Mucosa of descending colon (tissue), 3 donors: ENCODE measurements around the gene PARD3B. TPM values are rescaled to one million over a fixed set of nuclear protein-coding genes. Genes with fewer than 3 reads are reported as not detected.

Experiments used
- ATAC-seq: fragments of 200-7000 bp; cut with Tn5 transposase; one replicate; pipeline ENCODE4 v1.9.1; 2020; ENCODE audit warnings: mild to moderate bottlenecking, moderate library complexity
- DNase-seq, 3 donors: peaks; one replicate each; pipeline ENCODE4 v3.0.0-alpha.2; 2020
- H3K36me3 ChIP-seq: fragments of 200-600 bp; one replicate; pipeline ENCODE4 v1.8.0; 2021; ENCODE audit warnings: low read depth, mild to moderate bottlenecking
- H3K4me1 ChIP-seq: fragments of 200-600 bp; one replicate; pipeline ENCODE4 v1.8.0; 2021; ENCODE audit warnings: low read depth, mild to moderate bottlenecking
- H3K4me3 ChIP-seq: fragments of 200-600 bp; one replicate; pipeline ENCODE4 v1.8.0; 2021; ENCODE audit warnings: mild to moderate bottlenecking
- H3K9me3 ChIP-seq: fragments of 200-600 bp; one replicate; pipeline ENCODE4 v1.8.0; 2021; ENCODE audit warnings: mild to moderate bottlenecking
- intact Hi-C, 2 donors: fragments of 100-400 bp; cut with DNase I in 1 of 2; cut with micrococcal nuclease in 1 of 2; formaldehyde crosslinking; loops; one replicate each; pipeline versions ENCODE4 v1.11.0 to v1.11.1; 2022; cut with DNase I, micrococcal nuclease
- total RNA-seq, 3 donors: library from RNA; stranded (reverse); fragmentation: NEBNext Ultra II Directional in 2 of 3; extraction: Animal tissue kit (Norgen Biotek cat#: 25700) in 2 of 3; gene quantifications; one replicate each; pipeline versions ENCODE4 v1.2.1 to v1.2.4, GENCODE V29; 2021 to 2023
- TF ChIP-seq, protein P1 (sequence below): fragments of 200-600 bp; IDR thresholded peaks from one replicate; pipeline ENCODE4 v1.8.0; 2022; ENCODE audit warnings: antibody characterized with exemption, mild to moderate bottlenecking
- donor health status: DM: no; HTN: no; CAD: no; lungs with moderate emphysema.
- donor health status: DM: no; HTN: no; CAD: no.
- donor health status: DM: no; HTN: yes; CAD: no.

PARD3B gene
- total RNA-seq, 3 donors from 2014 or later = 21.1 to 56.8 (median 44.0) TPM

DNA sequence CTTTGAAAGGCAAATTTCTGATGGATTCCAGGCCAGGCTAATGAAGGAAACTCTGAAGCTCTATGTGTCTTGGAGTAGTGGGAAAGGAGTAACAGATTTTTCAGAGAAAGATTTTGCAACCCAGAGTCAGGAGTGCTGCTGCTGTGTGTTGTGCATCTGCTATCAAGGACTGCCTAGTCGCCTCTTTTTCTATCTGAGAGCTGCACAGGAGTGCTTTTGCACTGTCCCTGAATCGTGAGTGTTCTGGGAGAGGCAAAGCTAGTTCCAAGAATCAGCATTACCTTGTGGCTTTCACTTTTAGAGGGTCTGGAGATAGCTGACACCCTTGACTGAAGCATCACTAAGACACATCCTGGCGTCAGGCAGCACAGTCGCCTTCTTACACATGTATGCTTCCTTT, 336.4 kb downstream of the PARD3B start:
- no peaks in the 10 kb centered on the region for H3K4me1 ChIP-seq
- intact Hi-C loops = no loop called here
- TF ChIP-seq, protein P1, sequence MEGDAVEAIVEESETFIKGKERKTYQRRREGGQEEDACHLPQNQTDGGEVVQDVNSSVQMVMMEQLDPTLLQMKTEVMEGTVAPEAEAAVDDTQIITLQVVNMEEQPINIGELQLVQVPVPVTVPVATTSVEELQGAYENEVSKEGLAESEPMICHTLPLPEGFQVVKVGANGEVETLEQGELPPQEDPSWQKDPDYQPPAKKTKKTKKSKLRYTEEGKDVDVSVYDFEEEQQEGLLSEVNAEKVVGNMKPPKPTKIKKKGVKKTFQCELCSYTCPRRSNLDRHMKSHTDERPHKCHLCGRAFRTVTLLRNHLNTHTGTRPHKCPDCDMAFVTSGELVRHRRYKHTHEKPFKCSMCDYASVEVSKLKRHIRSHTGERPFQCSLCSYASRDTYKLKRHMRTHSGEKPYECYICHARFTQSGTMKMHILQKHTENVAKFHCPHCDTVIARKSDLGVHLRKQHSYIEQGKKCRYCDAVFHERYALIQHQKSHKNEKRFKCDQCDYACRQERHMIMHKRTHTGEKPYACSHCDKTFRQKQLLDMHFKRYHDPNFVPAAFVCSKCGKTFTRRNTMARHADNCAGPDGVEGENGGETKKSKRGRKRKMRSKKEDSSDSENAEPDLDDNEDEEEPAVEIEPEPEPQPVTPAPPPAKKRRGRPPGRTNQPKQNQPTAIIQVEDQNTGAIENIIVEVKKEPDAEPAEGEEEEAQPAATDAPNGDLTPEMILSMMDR = no peak
- H3K9me3 ChIP-seq = no peaks in the 10 kb centered on the region
- ATAC-seq (no peak), DNase-seq (no peak)
- no peaks in the 10 kb centered on the region for H3K36me3 ChIP-seq
- H3K4me3 ChIP-seq = no peak overlapping the region

DNA sequence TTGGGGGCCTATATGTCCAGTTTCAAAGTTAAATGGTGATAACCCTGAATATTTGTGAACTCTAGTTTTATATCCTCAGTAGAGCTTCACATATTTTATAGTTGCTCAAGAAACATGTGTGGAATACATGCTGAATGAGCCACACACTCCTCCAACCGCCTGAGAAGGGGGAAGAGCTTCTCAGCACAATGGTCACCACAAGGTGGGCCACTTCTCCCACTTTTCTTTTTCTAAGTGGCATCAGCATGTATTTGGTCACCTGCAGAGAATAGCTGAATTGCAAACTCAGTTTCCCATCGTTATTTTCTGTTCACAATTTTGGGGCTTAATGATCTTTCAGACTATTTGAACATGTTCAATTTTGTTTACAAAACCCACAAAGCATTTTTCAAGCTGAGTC, 340.5 kb downstream of the PARD3B start:
- intact Hi-C loops = no loop called here
- DNase-seq (no peak), ATAC-seq (no peak)
- Histone ChIP-seq H3K9me3 (no peaks in the 10 kb centered on the region), H3K4me3 (no peak overlapping the region), H3K4me1 (no peaks in the 10 kb centered on the region), H3K36me3 (no peaks in the 10 kb centered on the region)
- TF ChIP-seq, protein P1 = no peak

DNA sequence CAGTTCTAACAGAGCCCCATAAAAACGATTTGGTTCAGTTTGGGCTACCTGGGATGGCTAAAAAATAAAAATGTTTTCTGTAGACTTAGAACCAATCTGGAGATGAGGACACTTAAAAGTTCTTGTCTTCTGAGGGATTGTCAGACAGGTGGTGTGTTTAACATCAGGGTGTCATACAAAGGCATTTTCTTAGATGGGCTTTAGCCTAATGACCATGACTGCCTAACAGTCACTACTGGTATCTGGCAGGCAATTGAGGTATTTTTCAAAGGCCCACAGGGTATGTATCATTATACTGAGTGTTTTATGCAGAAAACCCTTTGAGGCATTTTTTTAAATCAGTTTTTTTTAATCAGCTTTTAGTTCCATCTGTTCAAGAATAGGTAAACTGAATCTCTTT, 341.4 kb downstream of the PARD3B start:
- H3K9me3 ChIP-seq = no peaks in the 10 kb centered on the region
- H3K36me3 ChIP-seq = no peaks in the 10 kb centered on the region
- TF ChIP-seq, protein P1 = no peak
- no peaks in the 10 kb centered on the region for H3K4me1 ChIP-seq
- intact Hi-C loops = no loop called here
- no peak for ATAC-seq
- no peak overlapping the region for H3K4me3 ChIP-seq
- no peak for DNase-seq

DNA sequence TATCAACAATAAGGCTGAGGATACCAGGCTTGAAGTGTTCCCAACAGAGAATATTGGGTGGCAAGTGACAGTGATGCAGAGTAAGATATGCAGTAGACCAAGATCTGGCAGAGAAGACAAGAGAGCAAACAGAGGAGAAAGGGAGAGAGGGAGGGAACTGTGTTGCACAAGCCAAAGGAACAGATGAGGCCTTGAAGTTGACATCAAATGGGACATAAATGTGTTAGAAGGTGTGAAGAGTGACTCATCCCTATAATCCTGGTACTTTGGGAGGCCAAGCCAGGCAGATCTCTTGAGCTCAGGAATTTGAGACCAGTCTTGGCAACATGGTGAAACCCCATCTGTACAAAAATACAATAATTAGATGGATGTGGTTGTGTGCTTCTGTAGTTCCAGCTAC, 342.9 kb downstream of the PARD3B start:
- ATAC-seq (no peak), DNase-seq (no peak)
- Histone ChIP-seq H3K36me3 (no peaks in the 10 kb centered on the region), H3K9me3 (no peaks in the 10 kb centered on the region), H3K4me1 (no peaks in the 10 kb centered on the region), H3K4me3 (no peak overlapping the region)
- TF ChIP-seq, protein P1 = no peak
- intact Hi-C loops = no loop called here

DNA sequence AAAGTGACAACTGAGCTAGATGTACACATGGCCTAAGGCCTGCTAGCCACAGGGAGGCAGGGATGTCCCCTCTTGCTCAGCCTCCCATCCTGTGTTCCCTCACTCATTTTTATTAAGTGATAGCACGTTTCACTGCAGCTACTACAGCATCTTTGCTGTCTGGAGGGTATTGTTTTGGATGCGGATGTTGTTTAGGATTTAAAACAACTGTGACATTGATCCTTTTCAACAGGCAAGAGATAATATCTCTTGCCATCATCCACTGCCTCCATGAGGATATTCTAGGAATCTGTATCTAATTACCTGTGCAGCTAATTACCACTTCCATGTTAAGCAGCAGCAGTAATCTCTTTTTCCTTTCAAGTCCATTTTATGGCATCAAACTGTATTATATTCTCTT, 345.4 kb downstream of the PARD3B start:
- no peaks in the 10 kb centered on the region for H3K4me1 ChIP-seq
- TF ChIP-seq, protein P1 = no peak
- no peaks in the 10 kb centered on the region for H3K36me3 ChIP-seq
- DNase-seq (no peak), ATAC-seq (no peak)
- H3K4me3 ChIP-seq = no peak overlapping the region
- intact Hi-C loops = no loop called here
- no peaks in the 10 kb centered on the region for H3K9me3 ChIP-seq

DNA sequence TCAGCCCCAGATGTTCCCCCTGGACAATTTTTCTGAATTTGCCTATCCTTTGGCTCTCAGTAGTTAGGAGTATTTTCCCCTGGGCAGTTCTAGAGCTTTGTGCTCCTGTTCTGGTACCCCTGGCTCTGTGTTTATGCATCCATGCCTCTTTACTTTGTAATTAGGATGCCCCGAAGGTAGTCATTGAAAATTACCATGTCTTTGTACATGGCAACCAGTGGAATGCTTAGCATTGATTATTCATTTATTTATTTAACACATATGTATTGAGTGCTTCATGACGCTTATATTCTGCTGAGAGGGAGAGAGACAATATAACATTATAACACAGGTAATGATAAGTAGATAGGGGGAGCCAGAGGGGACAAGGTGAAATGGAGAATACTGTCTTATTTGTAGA, 346.5 kb downstream of the PARD3B start:
- Histone ChIP-seq H3K4me1 (no peaks in the 10 kb centered on the region), H3K9me3 (no peaks in the 10 kb centered on the region), H3K36me3 (no peaks in the 10 kb centered on the region), H3K4me3 (no peak overlapping the region)
- intact Hi-C loops = no loop called here
- DNase-seq = no peak
- TF ChIP-seq, protein P1 = no peak
- no peak for ATAC-seq
